Measurements from ENCODE around the gene SNX11. TPM values are rescaled to one million over a fixed set of nuclear protein-coding genes. Genes with fewer than 3 reads are reported as not detected.

Gene SNX11
- total RNA-seq, 4 donors from 2014 or later = 0.77 to 20.6 (median 14.8) TPM

DNA sequence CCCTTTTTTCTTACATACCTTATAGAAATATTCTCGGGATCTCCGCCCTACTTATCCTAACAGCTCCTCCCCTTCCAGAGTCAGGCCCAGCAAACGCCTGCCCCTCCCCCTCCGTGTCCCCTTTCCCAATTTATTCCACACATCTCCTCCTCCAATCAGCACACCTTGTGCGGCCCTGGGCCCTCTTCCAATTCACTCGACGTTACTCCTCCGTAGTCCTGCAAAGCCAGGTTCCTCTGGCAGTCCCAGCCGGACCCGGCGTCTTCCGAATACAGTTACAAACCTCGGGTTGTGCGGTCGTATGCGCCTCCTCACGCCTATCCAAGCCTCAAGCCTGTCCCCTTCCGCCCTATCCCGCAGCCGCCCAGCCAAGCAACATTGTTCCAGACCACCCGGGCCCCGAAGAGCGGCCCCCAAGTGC, 7.0 kb upstream of the SNX11 start:
- Histone ChIP-seq H3K4me1 (peaks cover 0 to 3% of the 10 kb centered on the region in 2 donors), H3K36me3 (no peaks in the 10 kb centered on the region), H3K4me3 (peak overlapping the region; percentile 93 to 97), H3K27me3 (no peaks in the 10 kb centered on the region), H3K27ac (peak overlapping the region; percentile 92 to 96), H3K9me3 (no peaks in the 10 kb centered on the region)
- TF ChIP-seq, protein P1, sequence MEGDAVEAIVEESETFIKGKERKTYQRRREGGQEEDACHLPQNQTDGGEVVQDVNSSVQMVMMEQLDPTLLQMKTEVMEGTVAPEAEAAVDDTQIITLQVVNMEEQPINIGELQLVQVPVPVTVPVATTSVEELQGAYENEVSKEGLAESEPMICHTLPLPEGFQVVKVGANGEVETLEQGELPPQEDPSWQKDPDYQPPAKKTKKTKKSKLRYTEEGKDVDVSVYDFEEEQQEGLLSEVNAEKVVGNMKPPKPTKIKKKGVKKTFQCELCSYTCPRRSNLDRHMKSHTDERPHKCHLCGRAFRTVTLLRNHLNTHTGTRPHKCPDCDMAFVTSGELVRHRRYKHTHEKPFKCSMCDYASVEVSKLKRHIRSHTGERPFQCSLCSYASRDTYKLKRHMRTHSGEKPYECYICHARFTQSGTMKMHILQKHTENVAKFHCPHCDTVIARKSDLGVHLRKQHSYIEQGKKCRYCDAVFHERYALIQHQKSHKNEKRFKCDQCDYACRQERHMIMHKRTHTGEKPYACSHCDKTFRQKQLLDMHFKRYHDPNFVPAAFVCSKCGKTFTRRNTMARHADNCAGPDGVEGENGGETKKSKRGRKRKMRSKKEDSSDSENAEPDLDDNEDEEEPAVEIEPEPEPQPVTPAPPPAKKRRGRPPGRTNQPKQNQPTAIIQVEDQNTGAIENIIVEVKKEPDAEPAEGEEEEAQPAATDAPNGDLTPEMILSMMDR (IDR thresholded peaks at IDR 0.05) = peak in 1 of 4 experiments; percentile 2
- no peak for TF ChIP-seq POLR2A (IDR thresholded peaks at IDR 0.05)
- DNase-seq = peak; percentile 62 to 63
- intact Hi-C loops (cut with DNase I; ENCODE audit: low total_unique reads) = no loop called here

DNA sequence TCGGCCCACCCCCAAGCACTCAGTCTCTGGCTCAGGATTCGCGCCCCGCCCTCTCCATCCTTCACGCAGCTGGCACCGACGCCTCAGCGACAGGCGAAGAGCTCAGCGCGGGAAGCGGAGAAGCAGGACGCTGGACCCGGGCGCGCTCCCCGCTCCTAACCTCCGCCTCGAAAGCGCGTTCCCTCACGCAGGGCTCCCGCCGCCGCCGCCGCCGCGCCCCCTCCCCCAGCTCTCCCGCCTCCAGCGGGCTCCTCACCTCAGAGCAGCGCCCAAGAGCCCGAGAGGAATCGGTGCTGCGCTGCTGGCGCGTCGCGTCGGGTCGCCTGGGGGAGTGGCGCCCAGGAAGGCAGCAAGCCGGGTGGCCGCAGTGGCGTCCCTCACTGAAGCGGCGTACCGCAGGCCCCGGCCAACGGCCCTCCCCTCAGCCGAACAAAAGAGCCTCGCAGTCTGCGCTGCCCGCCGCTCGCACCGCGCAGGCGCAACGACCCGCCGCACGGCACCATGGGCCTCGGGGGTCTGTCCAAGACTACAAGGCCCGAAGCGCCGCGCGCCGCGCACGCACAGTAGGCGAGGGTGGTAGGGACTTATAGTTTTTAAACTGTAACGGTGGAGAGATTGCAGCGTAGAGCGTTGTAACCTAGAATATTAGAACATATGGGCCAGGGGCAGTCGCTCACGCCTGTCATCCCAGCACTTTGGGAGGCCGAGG, 6.4 kb upstream of the SNX11 start, which contains the start of gene CBX1:
Gene CBX1 (minus strand): TSS at position 467 of the 709 bp plus-strand sequence. CDS start 24,474 bp downstream, outside the sequence.
- H3K27ac ChIP-seq = peak within 1 kb of the TSS; percentile 92 to 96
- peak within 1 kb of the TSS; percentile 93 to 97 for H3K4me3 ChIP-seq
- no peaks in the 10 kb centered on the region for H3K36me3 ChIP-seq
- intact Hi-C loops (cut with DNase I; ENCODE audit: low total_unique reads) = no loop called here
- no peaks in the 10 kb centered on the region for H3K27me3 ChIP-seq
- TF ChIP-seq POLR2A (IDR thresholded peaks at IDR 0.05) = peak; percentile 54 to 85
- TF ChIP-seq, protein P1 (IDR thresholded peaks at IDR 0.05) = peak in 2 of 4 experiments; percentile 1 to 38
- H3K9me3 ChIP-seq = no peaks in the 10 kb centered on the region
- peaks cover 0 to 3% of the 10 kb centered on the region in 2 donors for H3K4me1 ChIP-seq
- DNase-seq = peak; percentile 89 to 91

DNA sequence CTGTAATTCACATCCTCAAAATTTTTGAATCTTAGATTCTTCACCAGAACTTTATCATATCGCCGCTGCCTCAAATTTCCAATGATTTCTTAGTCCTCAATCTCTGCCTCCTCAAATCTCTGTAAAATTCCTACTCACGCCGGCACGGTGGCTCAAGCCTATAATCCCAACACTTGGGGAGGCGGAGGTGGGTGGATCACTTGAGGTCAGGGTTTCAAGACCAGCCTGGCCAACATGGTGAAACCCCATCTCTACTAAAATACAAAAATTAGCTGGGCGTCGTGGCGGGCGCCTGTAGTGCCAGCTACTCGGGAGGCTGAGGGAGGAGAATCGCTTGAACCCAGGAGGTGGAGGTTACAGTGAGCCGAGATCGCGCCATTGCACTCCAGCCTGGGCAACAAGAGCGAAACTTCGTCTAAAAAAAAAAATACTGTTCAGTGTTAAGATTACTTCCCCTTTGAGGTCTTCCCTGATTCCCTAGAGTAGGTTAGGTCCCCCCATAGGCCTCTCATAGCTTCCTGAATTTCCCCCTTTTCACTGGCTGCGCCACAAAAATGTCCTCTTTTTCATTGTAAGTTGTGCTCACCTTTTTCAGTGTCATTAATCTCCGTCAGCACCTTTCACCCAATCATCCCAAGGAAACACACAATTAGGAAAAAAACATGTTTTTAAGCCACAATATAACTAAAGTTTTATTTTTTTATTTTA, 5.4 kb upstream of the SNX11 start:
- DNase-seq = no peak
- intact Hi-C loops (cut with DNase I; ENCODE audit: low total_unique reads) = no loop called here
- Histone ChIP-seq H3K27ac (no peak overlapping the region), H3K4me1 (peaks cover 0 to 3% of the 10 kb centered on the region in 2 donors), H3K9me3 (no peaks in the 10 kb centered on the region), H3K36me3 (no peaks in the 10 kb centered on the region), H3K27me3 (no peaks in the 10 kb centered on the region), H3K4me3 (no peak overlapping the region)
- TF ChIP-seq, protein P1 (IDR thresholded peaks at IDR 0.05) = no peak
- TF ChIP-seq POLR2A (IDR thresholded peaks at IDR 0.05) = no peak

DNA sequence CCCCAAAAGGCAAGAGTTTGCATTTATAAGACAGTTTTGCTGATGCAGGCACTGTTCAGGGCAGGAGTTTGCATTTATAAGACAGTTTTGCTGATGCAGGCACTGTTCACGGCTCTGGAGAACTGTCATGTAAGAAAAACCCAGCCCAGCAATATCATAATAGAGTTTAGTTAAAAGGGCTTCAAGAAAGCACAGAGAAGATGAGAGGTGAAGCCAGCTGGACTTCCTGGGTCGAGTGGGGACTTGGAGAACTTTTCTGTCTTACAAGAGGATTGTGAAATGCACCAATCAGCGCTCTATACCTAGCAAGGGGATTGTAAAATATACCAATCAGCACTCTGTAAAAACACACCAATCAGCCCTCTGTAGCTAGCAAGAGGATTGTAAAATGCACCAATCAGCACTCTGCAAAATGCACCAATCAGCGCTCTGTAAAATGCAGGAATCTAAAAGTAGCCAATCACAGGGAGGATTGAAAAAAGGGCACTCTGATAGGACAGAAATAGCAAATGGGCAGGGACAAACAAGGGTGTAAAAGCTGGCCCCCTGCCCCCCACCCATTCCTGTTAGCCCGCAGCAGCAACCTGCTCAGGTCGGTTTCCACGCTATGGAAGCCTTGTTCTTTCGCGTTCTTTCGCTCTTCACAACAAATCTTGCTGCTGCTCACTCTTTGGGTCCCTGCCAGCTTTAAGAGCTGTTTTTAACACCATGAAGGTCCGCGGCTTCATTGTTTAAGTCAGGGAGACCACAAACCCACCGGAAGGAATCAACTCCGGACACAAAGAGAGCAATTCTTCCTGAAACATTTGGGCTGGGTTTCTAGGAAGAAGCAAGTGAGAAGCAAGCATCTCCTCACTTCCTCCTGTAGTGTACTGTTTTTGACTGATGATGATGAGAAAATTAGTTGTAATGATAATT, 4.5 kb upstream of the SNX11 start:
- no peak for DNase-seq
- H3K27ac ChIP-seq = no peak overlapping the region
- no peaks in the 10 kb centered on the region for H3K36me3 ChIP-seq
- H3K4me1 ChIP-seq = peaks cover 0 to 3% of the 10 kb centered on the region in 2 donors
- no peak overlapping the region for H3K4me3 ChIP-seq
- intact Hi-C loops (cut with DNase I; ENCODE audit: low total_unique reads) = no loop called here
- no peaks in the 10 kb centered on the region for H3K27me3 ChIP-seq
- TF ChIP-seq, protein P1 (IDR thresholded peaks at IDR 0.05) = no peak
- TF ChIP-seq POLR2A (IDR thresholded peaks at IDR 0.05) = no peak
- no peaks in the 10 kb centered on the region for H3K9me3 ChIP-seq
